GM23248 (cell line): ENCODE data around the gene DIPK1B. TPM values are rescaled to one million over a fixed set of nuclear protein-coding genes. Genes with fewer than 3 reads are reported as not detected.

Experiments
- DNase-seq: peaks from one replicate; pipeline ENCODE4 v3.0.0-alpha.2; 2015
- H2AFZ ChIP-seq: fragments of 200-600 bp; sonication (generic); 2 replicates; pipeline ENCODE4 v1.6.1; 2016; ENCODE audit warnings: antibody characterized with exemption
- H3F3A ChIP-seq: fragments of 200-600 bp; sonication (generic); 2 replicates; pipeline ENCODE4 v1.6.1; 2016; ENCODE audit warnings: mild to moderate bottlenecking, antibody characterized with exemption, mixed run types; ENCODE audit not compliant: insufficient read depth
- H3K27ac ChIP-seq: fragments of 200-600 bp; sonication (generic); 2 replicates; pipeline ENCODE4 v1.5.1; 2016; ENCODE audit warnings: mild to moderate bottlenecking
- H3K27me3 ChIP-seq: fragments of 200-600 bp; sonication (generic); replicated peaks from 2 replicates; pipeline ENCODE4 v1.6.1; 2016; ENCODE audit warnings: mild to moderate bottlenecking; ENCODE audit not compliant: insufficient read depth
- H3K36me3 ChIP-seq: fragments of 200-600 bp; sonication (generic); 2 replicates; pipeline ENCODE4 v1.6.1; 2016; ENCODE audit warnings: low read depth, mild to moderate bottlenecking
- H3K4me1 ChIP-seq: fragments of 200-600 bp; sonication (generic); 2 replicates; pipeline ENCODE4 v1.6.1; 2016; ENCODE audit warnings: mild to moderate bottlenecking; ENCODE audit not compliant: insufficient read depth
- H3K4me2 ChIP-seq: fragments of 200-600 bp; sonication (generic); one replicate; pipeline ENCODE4 v1.6.1; 2016; ENCODE audit warnings: mild to moderate bottlenecking; ENCODE audit not compliant: unreplicated experiment
- H3K4me3 ChIP-seq: fragments of 200-600 bp; sonication (generic); 2 replicates; pipeline ENCODE4 v1.5.1; 2016; ENCODE audit warnings: mild to moderate bottlenecking
- H3K79me2 ChIP-seq: fragments of 200-600 bp; sonication (generic); 2 replicates; pipeline ENCODE4 v1.6.1; 2016; ENCODE audit warnings: mild to moderate bottlenecking; ENCODE audit not compliant: insufficient read depth
- H3K9ac ChIP-seq: fragments of 200-600 bp; sonication (generic); 2 replicates; pipeline ENCODE4 v1.6.1; 2016; ENCODE audit warnings: mild to moderate bottlenecking
- H3K9me2 ChIP-seq: fragments of 200-600 bp; sonication (generic); 2 replicates; pipeline ENCODE4 v1.6.1; 2016; ENCODE audit warnings: mixed run types, mild to moderate bottlenecking, moderate library complexity; ENCODE audit not compliant: insufficient read depth
- H3K9me3 ChIP-seq: fragments of 200-600 bp; sonication (generic); one replicate; pipeline ENCODE4 v1.6.1; 2017; ENCODE audit warnings: low read depth
- H4K20me1 ChIP-seq: fragments of 200-600 bp; sonication (generic); 2 replicates; pipeline ENCODE4 v1.6.0; 2016; ENCODE audit not compliant: insufficient read depth
- EZH2 ChIP-seq: fragments of 200-600 bp; sonication (generic); IDR thresholded peaks from 2 replicates; pipeline ENCODE4 v1.6.1; 2018; ENCODE audit warnings: antibody characterized with exemption, mild to moderate bottlenecking; ENCODE audit not compliant: insufficient read depth, poor library complexity, severe bottlenecking
- EZH2phosphoT487 ChIP-seq: fragments of 200-600 bp; sonication (generic); IDR thresholded peaks from 2 replicates; pipeline ENCODE4 v1.6.1; 2018; ENCODE audit warnings: antibody characterized with exemption, moderate library complexity, mild to moderate bottlenecking, low read depth; ENCODE audit not compliant: insufficient read depth
- WGBS, 2 experiments: methylation state at CpG; one replicate each; pipeline ENCODE4 v1.1.6; 2015 to 2017; ENCODE audit warnings: low lambda C conversion rate in 2 of 2, low coverage in 1 of 2; ENCODE audit errors: missing lambda C conversion rate in 2 of 2; 5-methylcytosine and 5-hydroxymethylcytosine counted together
- in situ Hi-C: fragments of 300-500 bp; cut with MboI; formaldehyde crosslinking; loops from 2 replicates; pipeline ENCODE4 v1.15.0; 2020
- microRNA counts: library from miRNA; unstranded; fragments of <30 nt; microRNA quantifications from one replicate; lab custom pipeline; 2016
- microRNA-seq: library from miRNA; unstranded; fragments of <30 nt; microRNA quantifications from one replicate; pipeline ENCODE4, GENCODE V29; 2016; ENCODE audit warnings: borderline number of aligned reads
- polyA plus RNA-seq: library from polyadenylated mRNA; unstranded; fragments of >200 nt; fragmentation: Nextera tagmentation; extraction: Ambion mirVana; gene quantifications from 2 replicates; pipeline ENCODE4 v1.2.1, GENCODE V29; 2016
- small RNA-seq: library from RNA; depleted of rRNA; stranded (forward); fragments of <200 nt; gene quantifications from one replicate; pipeline ENCODE3, GENCODE V24; 2014; ENCODE audit warnings: low read depth, low replicate concordance
- total RNA-seq: library from RNA; depleted of rRNA; stranded (reverse); fragments of >200 nt; shearing (Covaris generic); gene quantifications from 2 replicates; pipeline ENCODE4 v1.2.3, GENCODE V29; 2014; rRNA removed

DIPK1B gene
- total and polyA plus RNA-seq, 2 experiments from 2014 or later = not detected

GRCh38 chr9:136769710-136770191 lies 57.4 kb downstream of the DIPK1B start:
- TF ChIP-seq EZH2 = no peak
- no peak for TF ChIP-seq EZH2phosphoT487
- Histone ChIP-seq H4K20me1 (no peaks in the 10 kb centered on the region), H3K36me3 (no peaks in the 10 kb centered on the region), H3K9me3 (no peaks in the 10 kb centered on the region), H3K9ac (no peak overlapping the region), H3K9me2 (no peaks in the 10 kb centered on the region), H3K27me3 (peaks cover 8% of the 10 kb centered on the region; the same call in 1 of the 2 replicates), H3K79me2 (no peaks in the 10 kb centered on the region), H3K27ac (no peak overlapping the region), H3K4me3 (no peak overlapping the region), H3F3A (no peaks in the 10 kb centered on the region), H3K4me2 (no peak overlapping the region), H2AFZ (no peak overlapping the region), H3K4me1 (no peaks in the 10 kb centered on the region)
- DNase-seq = peak; percentile 50
- in situ Hi-C loops = loop anchor here (10.0 kb wide), 1 partner anchor 265 kb away; the partner anchor contains the start of gene FUT7
- WGBS, 2 experiments = 0 to 13% methylated on average over 1 to 16 of the region's 16 CpGs

- Histone ChIP-seq H3K27me3 (peaks cover 8% of the 10 kb centered on the region; the same call in 1 of the 2 replicates), H4K20me1 (no peaks in the 10 kb centered on the region), H3F3A (no peaks in the 10 kb centered on the region), H3K36me3 (no peaks in the 10 kb centered on the region), H3K4me2 (no peak overlapping the region), H3K4me1 (no peaks in the 10 kb centered on the region), H3K9me3 (no peaks in the 10 kb centered on the region), H3K27ac (no peak overlapping the region), H3K79me2 (no peaks in the 10 kb centered on the region), H3K9ac (no peak overlapping the region), H3K4me3 (no peak overlapping the region), H3K9me2 (no peaks in the 10 kb centered on the region), H2AFZ (no peak overlapping the region)
- in situ Hi-C loops = loop anchor here (10.0 kb wide), 1 partner anchor 263 kb away; the partner anchor contains the start of gene FUT7
- 37% methylated on average over 3 of the region's 3 CpGs for WGBS, 2 experiments
- DNase-seq = no peak
- TF ChIP-seq EZH2 (no peak), EZH2phosphoT487 (no peak)
These were observed 59.6 kb downstream of the DIPK1B start for GRCh38 chr9:136771907-136772415.

GRCh38 chr9:136773386-136774044 lies 61.1 kb downstream of the DIPK1B start:
- in situ Hi-C loops = loop anchor here (10.0 kb wide), 1 partner anchor 261 kb away; the partner anchor contains the start of gene FUT7

More at GRCh38 chr9:136773386-136774044, 61.1 kb downstream of the DIPK1B start:
- Histone ChIP-seq H3F3A (no peaks in the 10 kb centered on the region), H2AFZ (peak overlapping the region; percentile 46; the same call in 1 of the 2 replicates), H3K4me1 (no peaks in the 10 kb centered on the region), H4K20me1 (no peaks in the 10 kb centered on the region), H3K27me3 (peaks cover 10% of the 10 kb centered on the region), H3K9me3 (no peaks in the 10 kb centered on the region), H3K9me2 (no peaks in the 10 kb centered on the region), H3K36me3 (no peaks in the 10 kb centered on the region), H3K79me2 (no peaks in the 10 kb centered on the region), H3K9ac (no peak overlapping the region), H3K4me2 (no peak overlapping the region), H3K27ac (no peak overlapping the region), H3K4me3 (no peak overlapping the region)
- 48 to 58% methylated on average over 7 of the region's 7 CpGs for WGBS, 2 experiments
- peak; percentile 42 for DNase-seq
- TF ChIP-seq EZH2phosphoT487 (no peak), EZH2 (no peak)

MicroRNAs encoded within 50 kb of the gene (microRNA counts, 767-probe panel; counts per million panel counts)
- 447 counts per million, percentile 86 among the panel's probes with 10 or more counts for microRNA hsa-miR-126-3p (lab: Ali Mortazavi, UCI)

Small RNA genes lying within 50 kb of the gene (microRNA-seq; reads per million reads assigned to microRNA genes)
- gene MIR126 = 218 reads per million, percentile 60 among the genes with 10 or more reads in this experiment
- gene MIR6722 = not detected

Small RNA genes lying within 50 kb of the gene (small RNA-seq; reads per million reads assigned to genes)
- 0.56 reads per million for gene MIR126
- gene MIR6722 = not detected

Other genes starting within 250 kb of the DIPK1B start
- gene SEC16A, start 229.5 kb upstream of the DIPK1B start, total RNA-seq = 32.0 and 34.5 TPM in 2 replicates
- gene SEC16A, start 229.5 kb upstream of the DIPK1B start, polyA plus RNA-seq = 40.4 and 43.4 TPM in 2 replicates
- 5.2 and 5.7 TPM in 2 replicates for gene NOTCH1, start 166.5 kb upstream of the DIPK1B start, total RNA-seq
- gene NOTCH1, start 166.5 kb upstream of the DIPK1B start, polyA plus RNA-seq = 1.5 TPM in 2 replicates
- gene EGFL7, start 49.7 kb upstream of the DIPK1B start, total RNA-seq = 13.7 and 15.3 TPM in 2 replicates
- gene EGFL7, start 49.7 kb upstream of the DIPK1B start, polyA plus RNA-seq = 15.3 and 15.7 TPM in 2 replicates
- gene AGPAT2, start 25.1 kb upstream of the DIPK1B start, total RNA-seq = 50.8 and 58.3 TPM in 2 replicates
- 68.7 and 80.3 TPM in 2 replicates for gene AGPAT2, start 25.1 kb upstream of the DIPK1B start, polyA plus RNA-seq
- not detected in 2 replicates for gene LCN10, start 30.4 kb downstream of the DIPK1B start, total RNA-seq
- gene LCN10, start 30.4 kb downstream of the DIPK1B start, polyA plus RNA-seq = not detected in 2 replicates
- not detected in 2 replicates for gene LCN6, start 36.0 kb downstream of the DIPK1B start, total RNA-seq
- not detected in 2 replicates for gene LCN6, start 36.0 kb downstream of the DIPK1B start, polyA plus RNA-seq
- not detected in 2 replicates for gene LCN8, start 45.7 kb downstream of the DIPK1B start, total RNA-seq
- gene LCN8, start 45.7 kb downstream of the DIPK1B start, polyA plus RNA-seq = not detected in 2 replicates
- gene LCN15, start 51.9 kb downstream of the DIPK1B start, total RNA-seq = not detected in 2 replicates
- not detected in 2 replicates for gene LCN15, start 51.9 kb downstream of the DIPK1B start, polyA plus RNA-seq
- 51.3 and 51.7 TPM in 2 replicates for gene TMEM141, start 78.8 kb downstream of the DIPK1B start, total RNA-seq
- 59.4 and 61.8 TPM in 2 replicates for gene TMEM141, start 78.8 kb downstream of the DIPK1B start, polyA plus RNA-seq
- gene CCDC183, start 83.8 kb downstream of the DIPK1B start, total RNA-seq = 0.76 TPM in 1 of 2 replicates, not detected in the other
- gene CCDC183, start 83.8 kb downstream of the DIPK1B start, polyA plus RNA-seq = 0.39 and 1.5 TPM in 2 replicates
- gene RABL6, start 95.4 kb downstream of the DIPK1B start, total RNA-seq = 74.4 and 81.1 TPM in 2 replicates
- 21.6 and 22.0 TPM in 2 replicates for gene RABL6, start 95.4 kb downstream of the DIPK1B start, polyA plus RNA-seq
- 0.89 and 1.4 TPM in 2 replicates for gene AJM1, start 129.9 kb downstream of the DIPK1B start, total RNA-seq
- 1.1 and 1.4 TPM in 2 replicates for gene AJM1, start 129.9 kb downstream of the DIPK1B start, polyA plus RNA-seq
- gene PHPT1, start 136.8 kb downstream of the DIPK1B start, total RNA-seq = 71.1 and 84.6 TPM in 2 replicates
- 295 and 302 TPM in 2 replicates for gene PHPT1, start 136.8 kb downstream of the DIPK1B start, polyA plus RNA-seq
- 1.1 and 2.3 TPM in 2 replicates for gene MAMDC4, start 139.8 kb downstream of the DIPK1B start, total RNA-seq
- gene MAMDC4, start 139.8 kb downstream of the DIPK1B start, polyA plus RNA-seq = 0.35 and 0.43 TPM in 2 replicates
- gene EDF1, start 153.7 kb downstream of the DIPK1B start, total RNA-seq = 299 and 305 TPM in 2 replicates
- gene EDF1, start 153.7 kb downstream of the DIPK1B start, polyA plus RNA-seq = 567 and 586 TPM in 2 replicates
- gene TRAF2, start 173.9 kb downstream of the DIPK1B start, total RNA-seq = 8.1 and 11.5 TPM in 2 replicates
- gene TRAF2, start 173.9 kb downstream of the DIPK1B start, polyA plus RNA-seq = 14.3 and 15.0 TPM in 2 replicates
- 234 and 259 TPM in 2 replicates for gene FBXW5, start 232.2 kb downstream of the DIPK1B start, total RNA-seq
- 110 and 113 TPM in 2 replicates for gene FBXW5, start 232.2 kb downstream of the DIPK1B start, polyA plus RNA-seq
- gene C8G, start 232.7 kb downstream of the DIPK1B start, total RNA-seq = not detected in 2 replicates
- 0.49 TPM in 1 of 2 replicates, not detected in the other for gene C8G, start 232.7 kb downstream of the DIPK1B start, polyA plus RNA-seq
- gene LCN12, start 239.7 kb downstream of the DIPK1B start, total RNA-seq = not detected in 2 replicates
- not detected in 2 replicates for gene LCN12, start 239.7 kb downstream of the DIPK1B start, polyA plus RNA-seq